H54 (cell line): ENCODE results near the gene MAP1LC3A.

Experiments
- DNase-seq: peaks from one replicate; pipeline ENCODE4 v3.0.0; 2011; ENCODE audit warnings: low spot score, mixed read lengths; ENCODE audit not compliant: insufficient read length
- FAIRE-seq: peaks from 3 replicates; lab custom pipeline; 2011; peaks lifted over from hg19 to GRCh38; lab: Jason Lieb, UNC
- POLR2A ChIP-seq: IDR thresholded peaks from 2 replicates; pipeline ENCODE4 v1.6.1; 2011; ENCODE audit warnings: low read depth, mild to moderate bottlenecking, low read length

The MAP1LC3A gene

GRCh38 chr20:34522969-34523871 lies 35.3 kb upstream of the MAP1LC3A start:
- FAIRE-seq (no peak), DNase-seq (no peak)
- TF ChIP-seq POLR2A = no peak

- TF ChIP-seq POLR2A = no peak
- FAIRE-seq = no peak
- DNase-seq = no peak
Measured at GRCh38 chr20:34524426-34524825, 34.1 kb upstream of the MAP1LC3A start.

GRCh38 chr20:34525342-34525708 lies 33.2 kb upstream of the MAP1LC3A start:
- FAIRE-seq = no peak
- no peak for DNase-seq
- TF ChIP-seq POLR2A = no peak

- FAIRE-seq (peak; percentile 75), DNase-seq (peak; percentile 90)
- TF ChIP-seq POLR2A = no peak; the same call in 1 of the 2 replicates
Measured at GRCh38 chr20:34525709-34526416, 32.7 kb upstream of the MAP1LC3A start.

GRCh38 chr20:34526466-34526865 lies 32.1 kb upstream of the MAP1LC3A start:
- no peak for TF ChIP-seq POLR2A
- no peak for FAIRE-seq
- no peak for DNase-seq

GRCh38 chr20:34527016-34527415 lies 31.5 kb upstream of the MAP1LC3A start:
- no peak for TF ChIP-seq POLR2A
- DNase-seq (no peak), FAIRE-seq (no peak)

- DNase-seq (no peak), FAIRE-seq (no peak)
- no peak for TF ChIP-seq POLR2A
Measured at GRCh38 chr20:34528921-34529297, 29.6 kb upstream of the MAP1LC3A start.

- no peak for DNase-seq
- TF ChIP-seq POLR2A = no peak
- FAIRE-seq = no peak
Measured at GRCh38 chr20:34529742-34530141, 28.8 kb upstream of the MAP1LC3A start.

GRCh38 chr20:34530342-34530741 lies 28.2 kb upstream of the MAP1LC3A start:
- no peak for DNase-seq
- TF ChIP-seq POLR2A = no peak
- no peak for FAIRE-seq

GRCh38 chr20:34531608-34532265 lies 26.8 kb upstream of the MAP1LC3A start:
- no peak for TF ChIP-seq POLR2A
- FAIRE-seq (no peak), DNase-seq (no peak)

GRCh38 chr20:34532320-34532719 lies 26.2 kb upstream of the MAP1LC3A start:
- DNase-seq (no peak), FAIRE-seq (no peak)
- TF ChIP-seq POLR2A = no peak

- FAIRE-seq = no peak
Measured at GRCh38 chr20:34532756-34533155, 25.8 kb upstream of the MAP1LC3A start.

GRCh38 chr20:34534391-34535165 lies 23.9 kb upstream of the MAP1LC3A start:
- no peak for DNase-seq
- TF ChIP-seq POLR2A = no peak
- FAIRE-seq = no peak

More at GRCh38 chr20:34532756-34533155, 25.8 kb upstream of the MAP1LC3A start:
- DNase-seq = no peak
- no peak for TF ChIP-seq POLR2A
